Stromal cell of bone marrow (primary cell): ENCODE data around the gene ZNF75A.
A peak's percentile ranks its signal among the peaks of the same experiment; 100 is the strongest.
"Not testable (repeated sequence)": the region's sequence is repeated elsewhere in the genome, so short reads cannot be mapped to it uniquely, and the experiment has no call there.

Experiments used
- DNase-seq: peaks from one replicate; pipeline ENCODE4 v3.0.0-alpha.2; 2012; ENCODE audit warnings: low read depth

The ZNF75A gene

GRCh38 chr16:3305109-3306068 lies at the start of gene ZNF75A, which contains the start of gene TIGD7:
Gene ZNF75A (plus strand): TSS chr16:3305497. CDS start chr16:3308429, 2,932 bp downstream.
Gene TIGD7 (minus strand): TSS chr16:3305430. CDS start chr16:3300614, 4,816 bp downstream.
- DNase-seq = peak; percentile 78

- DNase-seq = no peak
These were observed 49.0 kb upstream of the ZNF75A start, which contains the start of gene MEFV for GRCh38 chr16:3256146-3256865. Gene MEFV (minus strand): TSS chr16:3256633. CDS start chr16:3256587, 46 bp downstream.

GRCh38 chr16:3256866-3257465 lies 48.3 kb upstream of the ZNF75A start:
- DNase-seq = peak; percentile 54

DNA sequence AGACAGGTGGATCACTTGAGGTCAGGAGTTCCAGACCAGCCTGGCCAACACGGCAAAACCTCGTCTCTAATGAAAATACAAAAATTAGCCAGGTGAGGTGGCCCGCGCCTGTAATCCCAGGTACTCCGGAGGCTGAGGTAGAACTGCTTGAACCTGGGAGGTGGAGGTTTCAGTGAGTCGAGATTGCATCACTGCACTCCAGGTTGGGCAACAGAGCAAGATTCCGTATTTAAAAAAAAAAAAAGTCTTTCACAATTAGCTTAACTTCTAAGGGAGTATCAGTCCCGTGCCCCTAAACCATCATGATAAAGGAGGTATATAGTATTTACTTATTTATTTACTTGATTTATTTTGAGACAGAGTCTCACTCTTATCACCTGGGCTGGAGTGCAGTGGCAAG lies 45.5 kb upstream of the ZNF75A start:
- no peak for DNase-seq

DNA sequence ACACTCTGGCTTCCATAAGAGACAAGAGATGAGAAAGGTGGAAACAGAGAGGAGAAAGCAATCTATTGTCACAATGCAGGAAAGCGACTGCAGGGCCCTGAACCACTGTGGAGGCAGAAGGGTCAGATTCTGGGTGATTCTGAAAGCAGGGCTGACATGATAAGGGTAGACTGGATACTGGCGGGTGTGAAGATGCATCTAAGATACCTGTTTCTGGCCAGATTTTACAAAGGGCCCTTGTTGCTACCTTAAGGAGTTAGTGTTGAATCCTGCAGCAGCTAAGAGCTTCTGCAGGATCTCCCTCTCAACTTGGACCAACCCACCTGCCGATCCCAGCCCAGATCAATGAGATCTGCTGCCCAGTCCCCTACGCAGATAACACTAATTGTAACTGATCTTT lies 42.8 kb upstream of the ZNF75A start:
- DNase-seq = no peak

GRCh38 chr16:3264137-3265036 lies 40.9 kb upstream of the ZNF75A start:
- DNase-seq = peak; percentile 97

- peak; percentile 54 for DNase-seq
These were observed 38.3 kb upstream of the ZNF75A start for GRCh38 chr16:3266873-3267537.

DNA sequence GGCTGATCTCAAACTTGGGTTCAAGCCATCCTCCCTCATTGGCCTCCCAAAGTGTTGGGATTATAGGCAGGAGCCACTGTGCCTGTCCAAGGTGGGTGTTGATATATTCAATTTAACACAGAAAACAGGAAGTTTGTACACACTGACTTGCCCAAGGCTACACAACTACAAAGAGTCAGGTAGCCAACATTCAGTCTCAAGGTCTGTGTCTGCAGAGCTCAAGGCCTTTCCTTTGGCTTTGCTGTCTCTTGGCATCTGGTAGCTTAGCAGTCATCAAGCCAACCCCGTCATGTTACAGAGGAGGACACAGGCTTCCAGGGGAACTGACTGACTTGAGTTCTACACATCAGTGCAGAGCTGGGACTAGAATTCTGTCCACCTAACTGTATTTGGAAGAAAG lies 37.0 kb upstream of the ZNF75A start:
- DNase-seq = no peak

DNA sequence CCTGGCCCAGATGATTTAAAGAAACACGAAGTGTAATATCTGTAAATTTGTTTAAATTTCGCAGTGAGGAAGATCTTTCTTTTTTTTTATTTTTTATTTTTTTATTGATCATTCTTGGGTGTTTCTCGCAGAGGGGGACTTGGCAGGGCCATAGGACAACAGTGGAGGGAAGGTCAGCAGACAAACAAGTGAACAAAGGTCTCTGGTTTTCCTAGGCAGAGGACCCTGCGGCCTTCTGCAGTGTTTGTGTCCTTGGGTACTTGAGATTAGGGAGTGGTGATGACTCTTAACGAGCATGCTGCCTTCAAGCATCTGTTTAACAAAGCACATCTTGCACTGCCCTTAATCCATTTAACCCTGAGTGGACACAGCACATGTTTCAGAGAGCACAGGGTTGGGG lies 34.6 kb upstream of the ZNF75A start:
- DNase-seq = not testable (repeated sequence)

DNA sequence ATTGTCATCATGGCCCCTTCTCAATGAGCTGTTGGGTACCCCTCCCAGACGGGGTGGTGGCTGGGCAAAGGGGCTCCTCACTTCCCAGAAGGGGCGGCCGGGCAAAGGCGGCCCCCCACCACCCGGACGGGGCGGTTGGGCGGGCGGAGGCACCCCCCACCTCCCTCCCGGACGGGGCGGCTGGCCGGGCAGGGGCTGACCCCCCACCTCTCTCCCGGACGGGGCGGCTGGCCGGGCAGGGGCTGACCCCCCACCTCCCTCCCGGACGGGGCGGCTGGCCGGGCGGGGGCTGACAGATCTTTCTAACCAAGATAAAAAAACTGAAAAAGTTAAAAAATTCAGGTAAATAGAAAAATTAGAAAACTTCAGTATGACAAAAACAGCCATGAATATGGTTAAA lies 34.0 kb upstream of the ZNF75A start:
- not testable (repeated sequence) for DNase-seq

GRCh38 chr16:3274490-3274889 lies 30.8 kb upstream of the ZNF75A start:
- no peak for DNase-seq

- no peak for DNase-seq
These were observed 30.4 kb upstream of the ZNF75A start for GRCh38 chr16:3274947-3275346.

GRCh38 chr16:3276679-3277078 lies 28.6 kb upstream of the ZNF75A start:
- DNase-seq = no peak

GRCh38 chr16:3281222-3281820 lies 24.0 kb upstream of the ZNF75A start:
- DNase-seq = no peak

- no peak for DNase-seq
These were observed 23.1 kb upstream of the ZNF75A start for GRCh38 chr16:3282103-3282729.

- peak; percentile 99 for DNase-seq
These were observed 22.4 kb upstream of the ZNF75A start, which contains the start of gene ZNF263 for GRCh38 chr16:3282730-3283542. Gene ZNF263 (plus strand): TSS chr16:3283491. CDS start chr16:3283819, 328 bp downstream.

- no peak for DNase-seq
These were observed 21.5 kb upstream of the ZNF75A start for GRCh38 chr16:3283543-3284447.

- no peak for DNase-seq
These were observed 20.2 kb upstream of the ZNF75A start for GRCh38 chr16:3285131-3285530.
